AG04449 (cell line): Measurements from ENCODE around the gene MVB12B.

Experiments
- CTCF ChIA-PET: fragments of 350-600 bp; formaldehyde crosslinking; extraction: SDS; loops from one replicate; lab custom pipeline; 2021; ENCODE audit warnings: antibody characterized with exemption; lab: Yijun Ruan, JAX
- POLR2A ChIA-PET: fragments of 400-600, 350-600 bp; formaldehyde crosslinking; extraction: SDS; loops from one replicate; lab custom pipeline; 2020; ENCODE audit warnings: antibody characterized with exemption, inconsistent platforms; lab: Yijun Ruan, JAX
- DNase-seq: peaks from one replicate; pipeline ENCODE4 v3.0.0-alpha.2; 2010; ENCODE audit warnings: low read depth, low spot score
- H3K4me3 ChIP-seq: 2 replicates; pipeline ENCODE4 v1.5.1; 2011; ENCODE audit warnings: low read depth, mild to moderate bottlenecking, control low read depth, low read length
- TF ChIP-seq, protein P1 (sequence below): IDR thresholded peaks from one replicate; pipeline ENCODE4 v1.5.1; 2011; ENCODE audit warnings: mild to moderate bottlenecking, moderate library complexity, low read length, control low read depth, inconsistent platforms; ENCODE audit not compliant: insufficient read depth; ENCODE audit errors: missing control alignments

The MVB12B gene

DNA sequence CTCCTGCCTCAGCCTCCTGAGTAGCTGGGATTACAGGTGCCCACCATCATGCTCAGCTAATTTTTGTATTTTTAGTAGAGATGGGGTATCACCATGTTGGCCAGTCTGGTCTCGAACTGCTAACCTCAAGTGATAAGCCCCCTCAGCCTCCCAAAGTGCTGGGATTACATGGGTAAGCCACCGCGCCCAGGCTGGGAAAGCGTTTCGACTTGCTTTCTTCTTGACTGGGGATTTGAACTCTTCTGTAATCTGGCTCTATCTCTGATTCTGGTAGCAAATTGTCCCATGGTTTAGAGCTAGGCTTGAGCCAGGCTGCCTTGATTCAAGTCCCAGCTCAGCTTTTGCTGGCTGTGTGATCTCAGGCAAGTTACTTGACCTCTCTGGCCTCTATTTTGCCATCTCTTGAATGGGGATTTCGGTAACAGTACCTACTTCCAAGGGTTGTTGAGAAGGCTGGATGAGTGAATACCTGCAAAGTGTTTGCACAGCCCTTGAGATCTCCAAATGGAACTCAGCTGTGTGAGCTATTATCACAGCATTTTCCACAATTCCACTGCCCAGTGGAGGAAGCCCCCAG lies 20.5 kb upstream of the MVB12B start:
- TF ChIP-seq, protein P1, sequence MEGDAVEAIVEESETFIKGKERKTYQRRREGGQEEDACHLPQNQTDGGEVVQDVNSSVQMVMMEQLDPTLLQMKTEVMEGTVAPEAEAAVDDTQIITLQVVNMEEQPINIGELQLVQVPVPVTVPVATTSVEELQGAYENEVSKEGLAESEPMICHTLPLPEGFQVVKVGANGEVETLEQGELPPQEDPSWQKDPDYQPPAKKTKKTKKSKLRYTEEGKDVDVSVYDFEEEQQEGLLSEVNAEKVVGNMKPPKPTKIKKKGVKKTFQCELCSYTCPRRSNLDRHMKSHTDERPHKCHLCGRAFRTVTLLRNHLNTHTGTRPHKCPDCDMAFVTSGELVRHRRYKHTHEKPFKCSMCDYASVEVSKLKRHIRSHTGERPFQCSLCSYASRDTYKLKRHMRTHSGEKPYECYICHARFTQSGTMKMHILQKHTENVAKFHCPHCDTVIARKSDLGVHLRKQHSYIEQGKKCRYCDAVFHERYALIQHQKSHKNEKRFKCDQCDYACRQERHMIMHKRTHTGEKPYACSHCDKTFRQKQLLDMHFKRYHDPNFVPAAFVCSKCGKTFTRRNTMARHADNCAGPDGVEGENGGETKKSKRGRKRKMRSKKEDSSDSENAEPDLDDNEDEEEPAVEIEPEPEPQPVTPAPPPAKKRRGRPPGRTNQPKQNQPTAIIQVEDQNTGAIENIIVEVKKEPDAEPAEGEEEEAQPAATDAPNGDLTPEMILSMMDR, result no peak
- no peak for DNase-seq
- POLR2A ChIA-PET, result no interaction called here
- CTCF ChIA-PET, result interaction anchor here (1.0 kb wide), 1 partner anchor 185 kb away, joined by 4 read pairs; no protein-coding TSS in a partner anchor
- no peak overlapping the region for H3K4me3 ChIP-seq

DNA sequence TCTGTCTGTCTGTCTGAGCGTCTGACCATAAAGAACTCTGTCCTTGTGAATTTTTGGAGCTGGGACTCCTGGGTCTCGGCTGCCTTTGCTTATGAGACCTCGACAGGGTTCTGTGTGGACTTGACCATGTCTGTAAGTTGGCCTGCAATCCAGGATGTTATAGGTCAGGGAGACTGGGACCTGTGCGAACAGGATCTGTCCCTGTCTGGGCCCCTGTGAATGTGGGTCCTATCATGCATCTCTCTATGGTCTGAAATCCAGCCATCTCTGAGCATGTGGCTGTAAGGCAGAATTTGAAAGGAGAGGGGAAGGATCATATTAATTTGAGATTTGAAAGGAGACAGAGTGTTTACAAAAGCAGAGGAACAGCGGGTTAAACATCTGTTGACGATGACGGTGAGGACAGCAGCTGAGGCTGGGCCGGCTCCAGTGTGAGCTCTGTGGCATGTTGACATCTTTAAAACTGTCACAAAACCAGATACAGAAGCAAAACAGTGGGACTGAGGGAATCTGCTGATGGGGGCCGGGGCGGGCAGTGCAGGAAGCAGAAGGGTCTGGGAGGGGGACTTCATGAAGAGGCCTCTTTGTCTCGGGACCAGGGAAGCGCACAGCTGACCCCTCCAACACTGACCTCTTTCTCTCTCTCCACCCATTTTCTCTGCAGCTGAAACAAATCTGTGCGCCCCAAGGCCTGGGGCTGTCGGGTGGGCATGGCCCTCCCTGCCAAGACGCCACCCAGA lies 19.1 kb upstream of the MVB12B start:
- ChIA-PET CTCF (interaction anchor here (0.8 to 3.6 kb wide), 3 partner anchors 8 to 91 kb away, joined by 3 to 16 read pairs (median 3); no protein-coding TSS in a partner anchor), POLR2A (no interaction called here)
- no peak overlapping the region for H3K4me3 ChIP-seq
- TF ChIP-seq, protein P1, result no peak
- no peak for DNase-seq

DNA sequence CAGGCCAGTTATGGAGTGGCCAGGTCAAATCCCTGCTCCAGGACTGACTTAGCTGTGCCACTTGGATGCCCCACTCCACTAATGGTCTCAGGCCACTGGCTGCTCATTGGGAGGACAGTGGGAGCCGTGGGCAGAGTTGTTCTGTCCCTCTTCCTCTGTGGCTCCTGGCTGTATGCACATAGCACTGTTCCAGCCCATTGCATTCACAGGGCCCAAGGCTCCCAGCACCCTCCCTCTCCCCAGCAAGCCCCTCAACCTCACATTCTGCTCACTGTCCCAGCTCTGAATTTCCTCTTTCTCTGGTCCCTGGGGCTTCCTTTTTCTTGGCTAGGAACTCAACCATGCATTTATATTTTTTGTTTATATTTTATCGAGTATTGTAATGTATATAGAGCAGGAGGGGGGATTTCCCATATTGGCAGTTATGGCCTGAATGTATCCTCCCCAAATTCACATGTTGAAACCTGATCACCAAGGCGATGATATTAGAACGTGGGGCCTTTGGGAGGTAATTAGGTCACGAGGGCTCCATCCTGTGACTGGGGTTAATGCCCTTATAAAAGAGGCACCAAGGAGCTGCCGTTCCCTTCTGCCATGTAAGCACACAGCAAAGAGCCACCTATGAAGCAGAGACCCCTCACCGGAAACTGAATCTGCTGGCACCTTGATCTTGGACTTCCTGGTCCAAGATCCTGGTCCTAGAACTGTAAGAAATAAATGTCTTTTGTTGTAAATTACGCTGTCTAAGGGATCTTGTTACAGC lies 17.0 kb upstream of the MVB12B start:
- H3K4me3 ChIP-seq, result no peak overlapping the region
- ChIA-PET POLR2A (no interaction called here), CTCF (interaction anchor here (0.8 to 3.6 kb wide), 6 partner anchors 8 to 189 kb away, joined by 3 to 16 read pairs (median 3); no protein-coding TSS in a partner anchor)
- TF ChIP-seq, protein P1, result no peak
- no peak for DNase-seq

DNA sequence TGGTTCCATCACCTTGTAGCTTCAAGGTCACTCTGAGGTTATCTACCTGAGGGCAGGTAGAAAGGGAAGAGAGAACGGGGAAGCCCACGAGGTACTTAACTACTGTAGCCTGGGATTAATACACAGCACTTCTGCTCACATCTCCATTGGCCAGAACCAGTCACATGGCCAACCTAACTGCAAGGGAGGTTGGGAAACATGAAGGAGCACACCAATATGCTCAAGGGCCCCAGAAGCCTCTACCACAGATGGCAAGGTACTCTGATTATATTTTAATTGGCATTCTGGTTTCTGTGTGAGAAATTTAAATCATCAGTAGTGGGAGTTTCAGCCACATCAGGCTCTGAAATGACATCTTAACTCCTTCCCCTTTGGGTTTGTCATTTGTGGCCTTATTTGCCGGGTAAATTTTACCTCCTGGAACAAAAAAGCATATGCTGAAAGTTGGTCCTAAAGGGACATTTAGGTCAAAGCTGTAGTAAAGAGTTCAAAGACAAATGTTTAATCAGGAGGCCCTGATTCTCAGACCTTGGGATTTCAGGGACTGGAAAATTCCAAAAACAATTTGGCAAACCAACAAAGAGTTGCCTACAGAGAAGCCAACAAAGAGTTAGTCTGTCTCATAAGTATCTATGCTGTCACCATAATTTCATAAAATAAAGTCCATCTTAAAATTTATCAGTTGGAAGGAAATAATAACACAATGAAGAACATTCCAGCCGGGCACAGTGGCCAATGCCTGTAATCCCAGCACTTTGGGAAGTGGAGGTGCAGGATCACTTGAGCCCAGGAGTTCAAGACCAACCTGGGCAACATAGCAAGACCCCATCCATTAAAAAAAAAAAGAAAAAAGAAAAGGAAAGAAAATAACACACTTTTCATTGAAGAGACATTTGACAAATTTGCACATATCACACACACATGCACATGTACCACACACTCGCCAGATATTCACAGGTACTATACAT lies 13.8 kb upstream of the MVB12B start:
- ChIA-PET POLR2A (no interaction called here), CTCF (interaction anchor here (0.8 to 1.4 kb wide), 2 partner anchors 187 kb away, joined by 3 read pairs; no protein-coding TSS in a partner anchor)
- TF ChIP-seq, protein P1, result no peak
- no peak overlapping the region for H3K4me3 ChIP-seq
- no peak for DNase-seq

DNA sequence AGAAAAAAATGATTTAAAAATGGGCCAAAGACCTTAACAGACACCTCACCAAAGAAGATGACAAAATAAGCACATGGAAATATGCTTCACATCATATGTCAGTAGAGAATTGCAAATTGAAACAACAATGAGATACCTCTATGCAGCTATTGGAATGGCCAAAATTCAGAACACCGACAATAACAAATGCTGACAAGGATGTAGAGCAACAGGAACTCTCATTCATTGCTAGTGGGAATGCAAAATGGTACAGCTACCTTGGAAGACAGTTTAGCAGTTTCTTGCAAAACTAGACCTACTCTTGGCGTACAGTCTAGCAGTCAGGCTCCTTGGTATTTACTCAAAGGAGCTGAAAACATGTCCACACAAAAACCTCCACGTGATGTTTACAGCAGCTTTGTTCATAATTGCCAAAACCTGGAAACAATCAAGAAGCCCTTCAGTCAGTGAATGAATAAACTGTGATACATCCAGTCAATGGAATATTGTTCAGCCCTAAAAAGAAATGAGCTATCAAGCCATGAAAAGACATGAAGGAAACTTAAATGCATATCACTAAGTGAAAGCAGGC lies 10.5 kb upstream of the MVB12B start:
- CTCF ChIA-PET, result interaction anchor here (0.6 to 6.2 kb wide), 11 partner anchors 10 to 909 kb away, joined by 3 to 54 read pairs (median 4); no protein-coding TSS in a partner anchor
- H3K4me3 ChIP-seq, result no peak overlapping the region
- DNase-seq, result no peak
- TF ChIP-seq, protein P1, result no peak
- POLR2A ChIA-PET, result no interaction called here
